ES-I3 (cell line): ENCODE results near the gene ST6GAL1.

Experiments
- H3K36me3 ChIP-seq: 2 replicates; pipeline ENCODE4 v1.6.1; 2013; ENCODE audit warnings: mild to moderate bottlenecking, low read length, control low read depth, moderate library complexity; ENCODE audit not compliant: insufficient read depth
- H3K4me1 ChIP-seq: 2 replicates; pipeline ENCODE4 v1.6.1; 2013; ENCODE audit warnings: mild to moderate bottlenecking, control low read depth, low read length; ENCODE audit not compliant: insufficient read depth
- H3K9ac ChIP-seq: 2 replicates; pipeline ENCODE4 v1.6.1; 2013; ENCODE audit warnings: low read depth, mild to moderate bottlenecking, low read length, moderate library complexity
- H3K9me3 ChIP-seq: 2 replicates; pipeline ENCODE4 v1.6.1; 2013; ENCODE audit warnings: mild to moderate bottlenecking, low read length, moderate library complexity; ENCODE audit not compliant: control insufficient read depth, insufficient read depth

The ST6GAL1 gene

GRCh38 chr3:187069857-187070516, 139.7 kb downstream of the ST6GAL1 start:
- H3K9me3 ChIP-seq: no peaks in the 10 kb centered on the region
- H3K36me3 ChIP-seq: peaks cover 18% of the 10 kb centered on the region
- peaks cover 17% of the 10 kb centered on the region; the same call in 1 of the 2 replicates for H3K4me1 ChIP-seq
- H3K9ac ChIP-seq: no peak overlapping the region

DNA sequence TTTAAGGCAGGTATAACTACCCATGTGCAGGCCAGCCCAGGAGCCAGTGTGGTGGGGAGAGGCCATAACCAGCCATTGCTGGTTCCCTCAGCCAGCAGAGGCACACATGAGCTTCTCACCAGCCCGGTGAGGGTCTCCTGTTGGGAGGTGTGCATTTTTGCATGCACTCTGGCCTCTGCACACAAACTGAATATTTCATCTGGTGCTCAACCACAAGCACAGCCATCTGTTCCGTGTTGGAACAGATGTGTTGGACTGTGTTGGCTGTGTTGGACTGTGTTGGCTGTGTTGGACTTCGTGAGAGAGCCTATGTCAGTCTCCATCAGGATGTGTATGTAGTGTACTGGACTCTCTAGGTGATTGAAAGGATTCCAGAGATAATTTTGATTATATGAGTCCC, 141.8 kb downstream of the ST6GAL1 start:
- H3K9ac ChIP-seq: no peak overlapping the region
- no peaks in the 10 kb centered on the region for H3K9me3 ChIP-seq
- peaks cover 20% of the 10 kb centered on the region for H3K36me3 ChIP-seq
- peaks cover 13% of the 10 kb centered on the region; the same call in 1 of the 2 replicates for H3K4me1 ChIP-seq

GRCh38 chr3:187072511-187072910, 142.2 kb downstream of the ST6GAL1 start:
- H3K4me1 ChIP-seq: peaks cover 13% of the 10 kb centered on the region; the same call in 1 of the 2 replicates
- no peaks in the 10 kb centered on the region for H3K9me3 ChIP-seq
- H3K9ac ChIP-seq: no peak overlapping the region
- peaks cover 21% of the 10 kb centered on the region for H3K36me3 ChIP-seq

- Histone ChIP-seq H3K36me3 (peaks cover 19% of the 10 kb centered on the region; the same call in 1 of the 2 replicates), H3K9me3 (no peaks in the 10 kb centered on the region), H3K4me1 (peaks cover 13% of the 10 kb centered on the region; the same call in 1 of the 2 replicates), H3K9ac (no peak overlapping the region)
These were observed 143.3 kb downstream of the ST6GAL1 start for GRCh38 chr3:187073581-187074098.

DNA sequence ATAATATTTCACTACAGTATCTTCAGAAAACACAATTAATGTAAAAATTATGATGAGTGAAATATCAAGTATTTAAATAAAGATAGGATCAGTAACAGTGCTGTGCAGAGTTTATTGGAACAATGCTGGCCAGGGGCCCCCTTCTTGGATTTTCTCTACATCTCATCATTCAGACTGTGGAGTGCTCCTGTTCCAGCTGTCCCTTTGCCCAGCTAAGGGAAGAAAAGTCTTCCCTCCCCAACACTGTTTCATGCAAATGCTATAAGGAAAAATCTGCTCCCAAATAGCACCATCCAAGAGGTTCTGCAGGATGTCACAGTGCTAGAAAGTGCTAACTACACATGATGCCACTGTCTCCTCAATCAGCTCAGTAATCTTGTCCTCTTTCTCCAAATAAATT, 144.5 kb downstream of the ST6GAL1 start:
- H3K36me3 ChIP-seq: peaks cover 19% of the 10 kb centered on the region; the same call in 1 of the 2 replicates
- no peaks in the 10 kb centered on the region for H3K9me3 ChIP-seq
- no peak overlapping the region for H3K9ac ChIP-seq
- H3K4me1 ChIP-seq: peaks cover 13% of the 10 kb centered on the region; the same call in 1 of the 2 replicates

DNA sequence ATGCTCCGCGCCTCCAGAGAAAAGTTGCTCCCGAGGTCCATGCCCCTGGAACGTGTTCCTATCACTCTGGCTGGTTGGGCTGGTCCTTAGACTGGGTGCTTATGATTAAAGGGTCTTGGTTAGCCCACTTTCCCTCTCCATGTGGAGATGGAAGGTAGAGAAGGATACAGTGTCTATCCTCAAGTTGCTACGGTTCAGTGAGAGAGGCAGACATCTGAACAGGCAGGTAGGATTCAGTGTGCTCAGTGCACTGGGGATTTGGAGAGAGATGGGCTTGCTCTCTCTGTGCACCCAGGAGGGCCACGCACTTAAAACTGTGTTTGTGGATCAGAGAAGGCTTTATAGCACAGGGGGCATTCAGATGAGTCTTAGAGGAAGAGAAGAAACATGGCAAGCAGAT, 146.0 kb downstream of the ST6GAL1 start:
- H3K4me1 ChIP-seq: peaks cover 13% of the 10 kb centered on the region; the same call in 1 of the 2 replicates
- H3K9me3 ChIP-seq: no peaks in the 10 kb centered on the region
- no peak overlapping the region for H3K9ac ChIP-seq
- H3K36me3 ChIP-seq: peaks cover 19% of the 10 kb centered on the region; the same call in 1 of the 2 replicates

- Histone ChIP-seq H3K9ac (no peak overlapping the region), H3K36me3 (peaks cover 19% of the 10 kb centered on the region; the same call in 1 of the 2 replicates), H3K4me1 (peaks cover 9% of the 10 kb centered on the region; the same call in 1 of the 2 replicates), H3K9me3 (no peaks in the 10 kb centered on the region)
These were observed 146.8 kb downstream of the ST6GAL1 start for GRCh38 chr3:187077085-187077484.

DNA sequence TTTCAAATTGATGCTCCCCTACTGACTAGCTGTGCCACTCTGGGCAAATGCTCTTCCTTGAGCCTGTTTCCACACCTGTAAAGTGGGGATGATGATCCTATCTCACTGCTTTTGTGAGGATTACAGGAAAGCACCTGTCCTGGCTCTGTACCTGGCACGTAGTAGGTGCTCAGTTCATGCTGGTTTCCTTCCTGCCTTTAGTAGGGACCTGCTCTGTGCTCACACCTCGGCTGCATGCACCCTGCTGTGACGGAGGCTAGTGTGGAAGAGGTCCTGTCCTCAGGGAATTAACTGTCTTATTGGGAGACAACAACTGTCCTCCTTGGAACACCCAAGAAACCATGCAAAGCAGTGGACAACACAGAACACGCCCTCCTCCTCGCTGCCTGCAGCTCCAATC, 147.2 kb downstream of the ST6GAL1 start:
- Histone ChIP-seq H3K36me3 (peaks cover 19% of the 10 kb centered on the region; the same call in 1 of the 2 replicates), H3K9me3 (no peaks in the 10 kb centered on the region), H3K4me1 (peaks cover 5% of the 10 kb centered on the region; the same call in 1 of the 2 replicates), H3K9ac (no peak overlapping the region)

- Histone ChIP-seq H3K9me3 (no peaks in the 10 kb centered on the region), H3K4me1 (no peaks in the 10 kb centered on the region; the same call in 1 of the 2 replicates), H3K36me3 (0 out of 2 replicates have a peak, but pooled peaks cover 8% of the 10 kb centered on the region), H3K9ac (no peak overlapping the region)
These were observed 149.0 kb downstream of the ST6GAL1 start for GRCh38 chr3:187079090-187080022.

GRCh38 chr3:187080799-187081450, 150.6 kb downstream of the ST6GAL1 start:
- no peak overlapping the region for H3K9ac ChIP-seq
- no peaks in the 10 kb centered on the region for H3K9me3 ChIP-seq
- H3K36me3 ChIP-seq: 0 out of 2 replicates have a peak, but pooled peaks cover 4% of the 10 kb centered on the region
- H3K4me1 ChIP-seq: peaks cover 6% of the 10 kb centered on the region

DNA sequence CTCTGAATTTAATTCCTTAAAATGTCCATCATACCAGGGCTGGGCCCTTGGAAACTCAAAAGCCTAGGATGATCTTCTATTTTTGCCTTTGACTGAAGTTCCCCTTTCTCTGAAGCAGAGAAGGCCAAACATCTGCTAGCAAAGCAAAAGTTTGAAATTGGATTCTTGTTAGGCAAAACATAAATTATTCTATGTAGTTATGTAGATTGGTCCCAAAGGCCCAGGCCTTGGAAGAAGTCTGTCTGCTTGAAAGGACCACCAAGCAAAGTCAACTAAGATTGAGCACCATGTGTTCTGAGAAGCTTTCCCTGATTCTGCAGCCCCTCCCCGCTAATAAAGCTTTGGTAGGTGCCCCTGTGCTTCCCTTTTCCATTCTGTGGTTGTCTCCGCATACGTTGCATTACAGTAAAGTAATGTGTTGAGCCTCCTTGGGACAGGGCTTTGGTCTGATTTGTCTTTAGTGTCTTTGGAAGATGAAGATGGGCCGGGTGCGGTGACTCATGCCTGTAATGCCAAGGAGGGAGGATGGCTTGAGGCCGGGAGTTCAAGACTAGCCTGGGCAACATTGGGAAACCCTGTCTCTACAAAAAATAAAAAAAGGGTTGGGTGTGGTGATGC, 152.5 kb downstream of the ST6GAL1 start:
- H3K36me3 ChIP-seq: no peaks in the 10 kb centered on the region
- H3K4me1 ChIP-seq: peaks cover 6% of the 10 kb centered on the region
- H3K9ac ChIP-seq: no peak overlapping the region
- H3K9me3 ChIP-seq: peaks cover 2% of the 10 kb centered on the region; the same call in 1 of the 2 replicates

GRCh38 chr3:187084126-187084525, 153.8 kb downstream of the ST6GAL1 start:
- Histone ChIP-seq H3K9me3 (peaks cover 2% of the 10 kb centered on the region; the same call in 1 of the 2 replicates), H3K9ac (no peak overlapping the region), H3K36me3 (no peaks in the 10 kb centered on the region), H3K4me1 (peaks cover 6% of the 10 kb centered on the region)

- Histone ChIP-seq H3K4me1 (peaks cover 6% of the 10 kb centered on the region), H3K36me3 (no peaks in the 10 kb centered on the region), H3K9me3 (peaks cover 2% of the 10 kb centered on the region; the same call in 1 of the 2 replicates), H3K9ac (no peak overlapping the region)
These were observed 154.3 kb downstream of the ST6GAL1 start for GRCh38 chr3:187084580-187084979.
